K562 (cell line): ENCODE results near the gene COX7B. TPM values are rescaled to one million over a fixed set of nuclear protein-coding genes. Genes with fewer than 3 reads are reported as not detected.
A peak's percentile ranks its signal among the peaks of the same experiment; 100 is the strongest.

Experiments used
- BCL6 ChIP-seq: fragments of 250-450 bp; sonication (Bioruptor Pico); IDR thresholded peaks from 2 replicates; pipeline ENCODE4 v1.4.0; 2020
- BRF1 ChIP-seq: IDR thresholded peaks from 3 replicates; pipeline ENCODE4 v1.6.1; 2011; ENCODE audit warnings: borderline replicate concordance, mild to moderate bottlenecking; ENCODE audit not compliant: insufficient read length; ENCODE audit errors: extremely low read depth
- DNMT1 ChIP-seq: fragments of 450-650 bp; IDR thresholded peaks from 2 replicates; pipeline ENCODE4 v1.6.1; 2016; ENCODE audit warnings: antibody characterized with exemption, mild to moderate bottlenecking
- ETV6 ChIP-seq, 3 experiments: fragments of 150-350 bp in 1 of 3; sonication (generic) in 1 of 3; formaldehyde crosslinking in 1 of 3; IDR thresholded peaks; 2 replicates each; pipeline versions ENCODE4 v1.6.1 to v1.8.0; 2014 to 2022; ENCODE audit warnings: borderline replicate concordance in 2 of 3, low read depth in 2 of 3, antibody characterized with exemption in 1 of 3, low read length in 1 of 3, mild to moderate bottlenecking in 1 of 3, missing genetic modification reagents in 1 of 3
- FIP1L1 ChIP-seq: fragments of 200-400 bp; formaldehyde crosslinking; IDR thresholded peaks from 2 replicates; pipeline ENCODE4 v1.6.1; 2018; ENCODE audit warnings: mild to moderate bottlenecking, low read depth, low read length; ENCODE audit not compliant: poor library complexity, severe bottlenecking
- HNRNPUL1 ChIP-seq: fragments of 200-400 bp; formaldehyde crosslinking; IDR thresholded peaks from 2 replicates; pipeline ENCODE4 v1.6.1; 2017; ENCODE audit warnings: low read length
- MBD2 ChIP-seq: sonication (generic); IDR thresholded peaks from 2 replicates; pipeline ENCODE4 v1.6.1; 2016; ENCODE audit warnings: low read depth, borderline replicate concordance
- MTA1 ChIP-seq: fragments of 450-650 bp; IDR thresholded peaks from 2 replicates; pipeline ENCODE4 v1.6.1; 2017; ENCODE audit warnings: borderline replicate concordance
- SMARCA5 ChIP-seq: fragments of 450-650 bp; IDR thresholded peaks from 2 replicates; pipeline ENCODE4 v1.6.1; 2016
- SRSF7 ChIP-seq: fragments of 200-400 bp; formaldehyde crosslinking; optimal IDR thresholded peaks from 2 replicates; pipeline ENCODE3; 2017; ENCODE audit warnings: mild to moderate bottlenecking, low read depth, low read length
- STAT5A ChIP-seq: IDR thresholded peaks from 2 replicates; pipeline ENCODE4 v1.6.1; 2012; ENCODE audit warnings: low read length, inconsistent platforms, borderline replicate concordance
- SUPT5H ChIP-seq: fragments of 450-650 bp; IDR thresholded peaks from 2 replicates; pipeline ENCODE4 v1.6.1; 2016
- TAF1 ChIP-seq: IDR thresholded peaks from 2 replicates; pipeline ENCODE4 v1.6.1; 2011; ENCODE audit warnings: mild to moderate bottlenecking, low read length, moderate library complexity; ENCODE audit not compliant: insufficient read depth, control insufficient read depth, severe bottlenecking; ENCODE audit errors: extremely low read depth
- TAF7 ChIP-seq: fragments of 450-650 bp; IDR thresholded peaks from 2 replicates; pipeline ENCODE4 v1.6.1; 2016; ENCODE audit warnings: missing genetic modification characterization, missing compliant biosample characterization
- ZKSCAN8 ChIP-seq: fragments of 200-800 bp; sonication (Bioruptor generic); IDR thresholded peaks from 2 replicates; pipeline ENCODE4 v1.6.1; 2016; ENCODE audit warnings: missing genetic modification characterization, missing compliant biosample characterization
- ZNF197 ChIP-seq: fragments of 200-800 bp; sonication (Bioruptor generic); IDR thresholded peaks from 2 replicates; pipeline ENCODE4 v1.6.1; 2016; ENCODE audit warnings: low read depth, missing genetic modification characterization, missing compliant biosample characterization
- ZNF282 ChIP-seq: sonication (generic); formaldehyde crosslinking; IDR thresholded peaks from 2 replicates; pipeline ENCODE4 v1.8.1; 2023; ENCODE audit warnings: missing genetic modification reagents
- ZNF436 ChIP-seq: fragments of 250-450, 450-650 bp; sonication (Bioruptor Pico); formaldehyde crosslinking; IDR thresholded peaks from 2 replicates; pipeline ENCODE4 v1.7.0; 2020; ENCODE audit warnings: mild to moderate bottlenecking
- ZNF77 ChIP-seq: fragments of 250-450 bp; sonication (Bioruptor Pico); IDR thresholded peaks from 2 replicates; pipeline ENCODE4 v1.5.0; 2020
- polyA plus RNA-seq, 8 experiments: library from polyadenylated mRNA; depleted of rRNA in 4 of 8; stranded (reverse) in 5 of 8; unstranded in 3 of 8; fragments of >200 nt; fragmentation: Nextera tagmentation in 2 of 8; fragmentation: Illumina TruSeq in 1 of 8; extraction: Ambion mirVana in 2 of 8; extraction: Trizol in 1 of 8; gene quantifications; 2 replicates each; pipeline versions ENCODE4 v1.2.1 to v1.2.3, GENCODE V29; 2011 to 2014; ENCODE audit warnings: inconsistent platforms in 1 of 8, missing spikeins in 1 of 8
- total RNA-seq, 7 experiments: library from RNA; depleted of rRNA in 6 of 7; stranded (reverse); fragments of >200 nt in 6 of 7; fragmentation: Illumina TruSeq in 2 of 7; extraction: Trizol in 2 of 7; gene quantifications; 2 replicates each; pipeline versions ENCODE4 v1.2.1 to v1.2.3, GENCODE V29; 2011 to 2021; ENCODE audit warnings: low replicate concordance in 1 of 7
- TF ChIP-seq, protein P1 (sequence below): fragments of 250-450 bp; sonication (Bioruptor Pico); IDR thresholded peaks from 2 replicates; pipeline ENCODE4 v1.5.0; 2020; ENCODE audit warnings: mild to moderate bottlenecking
- TF ChIP-seq, protein P2 (sequence below): sonication (generic); formaldehyde crosslinking; IDR thresholded peaks from 2 replicates; pipeline ENCODE4 v1.8.1; 2023; ENCODE audit warnings: mild to moderate bottlenecking, missing genetic modification reagents
- TF ChIP-seq, protein P3 (sequence below): fragments of 450-650 bp; formaldehyde crosslinking; IDR thresholded peaks from 2 replicates; pipeline ENCODE4 v1.4.0; 2022; ENCODE audit warnings: mild to moderate bottlenecking, moderate library complexity
- TF ChIP-seq, protein P4 (sequence below): fragments of 450-650 bp; IDR thresholded peaks from 2 replicates; pipeline ENCODE4 v1.6.1; 2018; ENCODE audit warnings: mild to moderate bottlenecking, low read depth; ENCODE audit not compliant: partially characterized antibody

COX7B gene
- total and polyA plus RNA-seq, 9 of the 15 experiments (the other 6 are each of a cell fraction or from before 2014, with no cell fraction given) = 549 to 2,891 (median 1,307) TPM

DNA sequence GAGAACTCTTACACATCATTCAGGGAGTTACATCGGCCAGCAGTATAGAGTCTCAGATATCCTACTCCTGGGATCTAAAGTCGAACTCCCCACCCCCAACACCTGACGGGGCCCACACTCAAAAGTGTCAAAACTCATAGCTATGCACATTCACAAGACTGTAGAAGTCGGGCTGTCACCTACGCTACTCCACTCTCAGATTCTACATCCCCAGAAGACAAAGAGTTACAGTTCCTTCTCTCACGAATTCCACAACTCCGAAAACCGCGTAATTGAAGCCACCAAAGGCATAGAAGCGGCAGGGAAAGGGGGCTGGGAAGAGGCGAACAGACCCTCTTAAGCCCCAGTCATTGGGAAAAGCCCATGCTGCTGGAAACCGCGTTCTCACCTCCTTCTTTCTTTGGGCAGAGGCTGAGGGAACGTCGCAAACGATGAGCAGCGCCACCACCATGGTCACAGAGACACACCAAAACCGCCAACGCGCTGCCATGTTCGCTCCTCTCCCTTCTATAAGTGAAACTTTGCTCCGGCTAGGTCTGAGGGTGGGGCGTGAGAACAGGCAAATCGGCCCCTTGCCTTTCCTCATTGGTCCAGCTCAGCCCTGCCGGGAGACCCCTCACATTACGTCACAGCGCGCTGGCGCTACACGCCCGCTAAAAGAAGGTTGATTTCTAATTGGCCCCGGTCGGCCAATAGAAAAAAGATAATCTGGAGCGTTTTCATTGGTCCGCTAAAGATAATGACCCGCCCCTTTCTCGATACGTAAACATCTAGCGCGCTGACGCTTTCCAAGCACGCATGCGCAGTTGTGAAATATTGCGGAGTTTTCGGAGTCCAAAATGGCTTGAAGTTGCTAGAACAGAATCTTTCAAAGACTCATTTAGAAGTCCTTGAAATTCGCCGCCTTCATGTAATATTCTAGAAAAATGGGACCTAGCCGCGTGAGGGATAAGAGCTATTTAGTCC lies 4.1 kb upstream of the COX7B start, which contains the start of gene MAGT1 (continued):
- TF ChIP-seq, protein P1, sequence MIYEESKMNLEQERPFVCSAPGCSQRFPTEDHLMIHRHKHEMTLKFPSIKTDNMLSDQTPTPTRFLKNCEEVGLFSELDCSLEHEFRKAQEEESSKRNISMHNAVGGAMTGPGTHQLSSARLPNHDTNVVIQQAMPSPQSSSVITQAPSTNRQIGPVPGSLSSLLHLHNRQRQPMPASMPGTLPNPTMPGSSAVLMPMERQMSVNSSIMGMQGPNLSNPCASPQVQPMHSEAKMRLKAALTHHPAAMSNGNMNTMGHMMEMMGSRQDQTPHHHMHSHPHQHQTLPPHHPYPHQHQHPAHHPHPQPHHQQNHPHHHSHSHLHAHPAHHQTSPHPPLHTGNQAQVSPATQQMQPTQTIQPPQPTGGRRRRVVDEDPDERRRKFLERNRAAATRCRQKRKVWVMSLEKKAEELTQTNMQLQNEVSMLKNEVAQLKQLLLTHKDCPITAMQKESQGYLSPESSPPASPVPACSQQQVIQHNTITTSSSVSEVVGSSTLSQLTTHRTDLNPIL (CRISPR knock-in tag) = no peak
- TF ChIP-seq, protein P2, sequence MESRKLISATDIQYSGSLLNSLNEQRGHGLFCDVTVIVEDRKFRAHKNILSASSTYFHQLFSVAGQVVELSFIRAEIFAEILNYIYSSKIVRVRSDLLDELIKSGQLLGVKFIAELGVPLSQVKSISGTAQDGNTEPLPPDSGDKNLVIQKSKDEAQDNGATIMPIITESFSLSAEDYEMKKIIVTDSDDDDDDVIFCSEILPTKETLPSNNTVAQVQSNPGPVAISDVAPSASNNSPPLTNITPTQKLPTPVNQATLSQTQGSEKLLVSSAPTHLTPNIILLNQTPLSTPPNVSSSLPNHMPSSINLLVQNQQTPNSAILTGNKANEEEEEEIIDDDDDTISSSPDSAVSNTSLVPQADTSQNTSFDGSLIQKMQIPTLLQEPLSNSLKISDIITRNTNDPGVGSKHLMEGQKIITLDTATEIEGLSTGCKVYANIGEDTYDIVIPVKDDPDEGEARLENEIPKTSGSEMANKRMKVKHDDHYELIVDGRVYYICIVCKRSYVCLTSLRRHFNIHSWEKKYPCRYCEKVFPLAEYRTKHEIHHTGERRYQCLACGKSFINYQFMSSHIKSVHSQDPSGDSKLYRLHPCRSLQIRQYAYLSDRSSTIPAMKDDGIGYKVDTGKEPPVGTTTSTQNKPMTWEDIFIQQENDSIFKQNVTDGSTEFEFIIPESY = no peak
- TF ChIP-seq ZNF197 (CRISPR knock-in tag) (no peak), ZKSCAN8 (CRISPR knock-in tag) (no peak), ETV6 (IDR thresholded peaks at IDR 0.05; ENCODE audit: borderline replicate concordance in 1 of 2, low read depth in 2 of 2, low read length in 1 of 2) (no peak), ETV6 (CRISPR knock-in tag; IDR thresholded peaks at IDR 0.05; ENCODE audit: borderline replicate concordance) (no peak), MTA1 (no peak), SRSF7 (no peak), TAF1 (peak; percentile 83), ZNF282 (CRISPR knock-in tag) (no peak), MBD2 (0 out of 2 replicates have a peak, but pooled peaks have one; percentile 34), DNMT1 (no peak), FIP1L1 (no peak), SMARCA5 (no peak), TAF7 (0 out of 2 replicates have a peak, but pooled peaks have one; percentile 39), BRF1 (no peak), BCL6 (no peak), STAT5A (no peak), HNRNPUL1 (no peak), ZNF77 (no peak), ZNF436 (CRISPR knock-in tag) (no peak), SUPT5H (peak; percentile 83)
- TF ChIP-seq, protein P3, sequence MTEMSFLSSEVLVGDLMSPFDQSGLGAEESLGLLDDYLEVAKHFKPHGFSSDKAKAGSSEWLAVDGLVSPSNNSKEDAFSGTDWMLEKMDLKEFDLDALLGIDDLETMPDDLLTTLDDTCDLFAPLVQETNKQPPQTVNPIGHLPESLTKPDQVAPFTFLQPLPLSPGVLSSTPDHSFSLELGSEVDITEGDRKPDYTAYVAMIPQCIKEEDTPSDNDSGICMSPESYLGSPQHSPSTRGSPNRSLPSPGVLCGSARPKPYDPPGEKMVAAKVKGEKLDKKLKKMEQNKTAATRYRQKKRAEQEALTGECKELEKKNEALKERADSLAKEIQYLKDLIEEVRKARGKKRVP = no peak
- TF ChIP-seq, protein P4, sequence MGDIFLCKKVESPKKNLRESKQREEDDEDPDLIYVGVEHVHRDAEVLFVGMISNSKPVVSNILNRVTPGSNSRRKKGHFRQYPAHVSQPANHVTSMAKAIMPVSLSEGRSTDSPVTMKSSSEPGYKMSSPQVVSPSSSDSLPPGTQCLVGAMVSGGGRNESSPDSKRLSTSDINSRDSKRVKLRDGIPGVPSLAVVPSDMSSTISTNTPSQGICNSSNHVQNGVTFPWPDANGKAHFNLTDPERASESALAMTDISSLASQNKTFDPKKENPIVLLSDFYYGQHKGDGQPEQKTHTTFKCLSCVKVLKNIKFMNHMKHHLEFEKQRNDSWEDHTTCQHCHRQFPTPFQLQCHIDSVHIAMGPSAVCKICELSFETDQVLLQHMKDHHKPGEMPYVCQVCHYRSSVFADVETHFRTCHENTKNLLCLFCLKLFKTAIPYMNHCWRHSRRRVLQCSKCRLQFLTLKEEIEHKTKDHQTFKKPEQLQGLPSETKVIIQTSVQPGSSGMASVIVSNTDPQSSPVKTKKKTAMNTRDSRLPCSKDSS = no peak
